Measurements from ENCODE around the gene H2AZ2.
"Not testable (repeated sequence)": the region's sequence is repeated elsewhere in the genome, so short reads cannot be mapped to it uniquely, and the experiment has no call there.

H2AZ2 gene

GRCh38 chr7:44811093-44811492 is 36.8 kb downstream of the H2AZ2 start:
- no peak for DNase-seq

DNA sequence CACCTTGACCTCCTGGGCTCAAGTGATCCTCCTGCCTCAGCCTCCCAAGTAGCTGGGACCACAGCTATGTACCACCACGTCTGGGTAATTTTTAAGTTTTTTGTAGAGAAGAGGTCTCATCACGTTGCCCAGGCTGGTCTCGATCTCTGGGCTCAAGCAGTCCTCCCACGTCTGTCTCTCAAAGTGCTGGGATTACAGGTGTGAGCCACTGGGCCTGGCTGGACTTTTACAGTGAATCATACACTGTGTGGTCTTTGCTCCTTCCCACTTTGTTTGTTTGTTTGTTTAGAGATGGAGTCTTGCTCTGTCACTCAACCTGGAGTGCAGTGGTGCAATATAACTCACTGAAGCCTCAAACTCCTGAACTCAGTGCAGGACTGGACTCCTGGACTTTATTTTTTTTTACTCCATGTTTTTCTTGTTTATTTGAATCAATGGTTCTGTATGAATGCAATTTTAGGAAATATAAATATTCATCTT is 38.9 kb downstream of the H2AZ2 start:
- DNase-seq: no peak

DNA sequence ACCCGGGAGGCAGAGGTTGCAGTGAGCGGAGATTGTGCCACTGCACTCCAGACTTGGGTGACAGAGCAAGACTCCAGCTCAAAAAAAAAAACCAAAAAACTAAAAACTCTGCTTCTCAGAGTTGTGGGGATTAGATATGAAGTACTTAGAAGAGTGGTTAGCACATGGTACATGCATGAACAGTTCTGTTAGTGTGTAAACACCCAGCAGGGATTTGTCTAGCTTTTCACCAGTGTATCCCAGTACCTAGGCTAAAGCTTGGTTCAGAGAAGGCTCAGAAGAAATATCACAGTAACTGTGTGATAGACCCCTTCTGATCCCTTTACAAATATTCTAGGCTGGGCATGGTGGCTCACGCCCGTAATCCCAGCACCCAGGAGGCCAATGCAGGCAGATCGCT is 41.9 kb downstream of the H2AZ2 start:
- DNase-seq: no peak

DNA sequence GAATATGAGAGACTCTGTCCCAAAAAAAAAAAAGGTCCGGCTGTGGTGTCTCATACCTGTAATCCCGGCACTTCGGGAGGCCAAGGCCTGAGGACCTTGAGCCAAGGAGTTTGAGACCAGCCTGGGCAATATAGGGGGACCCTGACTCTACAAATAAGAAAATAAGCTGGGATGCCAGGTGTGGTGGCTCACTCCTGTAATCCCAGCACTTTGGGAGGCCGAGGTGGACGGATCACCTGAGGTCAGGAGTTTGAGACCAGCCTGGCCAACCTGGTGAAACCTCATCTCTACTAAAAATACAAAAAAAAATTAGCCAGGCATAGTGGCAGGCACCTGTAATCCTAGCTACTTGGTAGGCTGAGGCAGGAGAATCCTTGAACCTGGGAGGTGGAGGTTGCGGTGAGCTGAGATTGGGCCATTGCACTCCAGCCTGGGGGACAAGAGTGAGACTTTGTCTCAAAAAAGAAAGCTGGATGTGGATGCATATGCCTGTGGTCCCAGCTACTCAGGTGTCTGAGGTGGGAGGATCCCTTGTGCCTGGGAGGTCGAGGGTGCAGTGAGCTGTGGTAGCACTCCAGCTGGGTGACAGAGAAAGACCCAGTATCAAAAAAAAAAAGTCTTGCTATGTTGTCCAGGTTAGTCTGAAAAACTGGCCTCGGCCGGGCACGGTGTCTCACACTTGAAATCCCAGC is 43.9 kb downstream of the H2AZ2 start:
- not testable (repeated sequence) for DNase-seq

- no peak for DNase-seq
These were observed 45.4 kb downstream of the H2AZ2 start for GRCh38 chr7:44802418-44803025.

DNA sequence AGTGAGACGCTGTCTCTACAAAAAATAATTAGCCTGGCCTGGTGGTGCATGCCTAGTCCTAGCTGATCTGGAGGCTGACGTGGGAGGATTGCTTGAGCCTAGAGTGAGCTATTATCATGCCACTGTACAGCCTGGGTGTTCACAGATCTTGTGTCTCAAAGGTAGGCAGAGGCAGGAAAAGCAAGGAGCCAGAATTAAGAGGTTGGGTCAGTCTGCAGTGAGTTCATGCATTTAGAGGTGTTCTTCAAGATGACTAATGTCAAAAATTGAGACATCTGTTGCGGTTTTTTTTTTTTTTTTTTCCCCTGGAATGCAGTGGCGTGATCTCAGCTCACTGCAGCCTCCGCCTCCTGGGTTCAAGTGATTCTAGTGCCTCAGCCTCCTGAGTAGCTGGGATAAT is 46.0 kb downstream of the H2AZ2 start:
- no peak for DNase-seq

DNA sequence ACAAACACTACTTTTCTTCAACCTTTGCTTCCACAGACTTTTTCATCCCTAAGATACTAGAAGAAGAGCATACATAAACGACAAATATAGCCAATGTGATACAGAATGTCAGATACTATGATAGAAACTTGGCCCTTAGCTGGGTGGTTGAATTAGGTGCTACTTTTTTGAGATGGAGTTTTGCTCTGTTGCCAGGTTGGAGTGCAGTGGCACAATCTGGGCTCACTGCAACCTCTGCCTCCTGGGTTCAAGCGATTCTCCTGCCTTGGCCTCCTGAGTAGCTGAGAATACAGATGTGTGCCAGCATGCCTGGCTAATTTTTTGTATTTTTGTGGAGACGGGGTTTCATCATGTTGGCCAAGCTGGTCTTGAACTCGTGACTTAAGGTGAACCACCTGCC is 47.9 kb downstream of the H2AZ2 start:
- DNase-seq: no peak

- DNase-seq: peak in 1 of 2 donors; percentile 42
These were observed 49.1 kb downstream of the H2AZ2 start for GRCh38 chr7:44798649-44799305.

GRCh38 chr7:44797329-44798258 is 50.3 kb downstream of the H2AZ2 start:
- peak; percentile 89 to 91 for DNase-seq

DNA sequence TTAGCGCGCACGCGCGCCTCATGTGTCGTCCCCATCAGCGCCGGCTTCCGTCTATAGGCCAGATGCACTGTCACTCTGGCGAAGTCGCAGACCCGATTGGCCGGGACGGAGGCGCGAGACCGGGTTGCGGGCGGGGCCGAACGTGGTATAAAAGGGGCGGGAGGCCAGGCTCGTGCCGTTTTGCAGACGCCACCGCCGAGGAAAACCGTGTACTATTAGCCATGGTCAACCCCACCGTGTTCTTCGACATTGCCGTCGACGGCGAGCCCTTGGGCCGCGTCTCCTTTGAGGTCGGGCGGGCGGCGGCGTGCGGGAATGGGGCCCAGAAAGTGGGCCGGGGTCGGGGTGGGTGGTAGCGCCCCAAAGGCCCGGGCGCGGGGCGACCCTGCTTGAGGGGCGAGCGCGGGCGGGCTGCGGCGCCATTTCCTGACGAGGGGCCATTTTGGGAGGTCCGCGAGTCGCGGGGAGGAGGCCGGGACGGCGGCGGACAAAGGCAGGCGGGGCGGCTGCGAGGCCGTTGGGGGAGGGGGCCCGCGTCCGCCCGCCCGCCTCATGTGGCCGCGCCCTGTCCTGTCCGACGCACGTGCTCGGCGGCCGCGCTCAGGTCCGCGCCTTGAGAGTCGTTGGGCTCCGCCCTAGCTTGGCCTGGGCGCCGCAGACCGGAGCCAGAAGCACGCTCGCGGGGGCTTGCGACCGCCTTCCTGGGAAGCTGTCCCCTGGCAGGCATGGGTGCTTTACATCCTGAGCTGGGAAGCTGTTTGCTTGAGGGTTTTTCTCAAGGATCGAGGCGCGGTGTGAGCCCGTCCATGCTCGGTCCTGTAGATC is 51.2 kb downstream of the H2AZ2 start, which contains the start of gene PPIA:
Gene PPIA (plus strand): TSS at position 178 of the 825 bp plus-strand sequence. CDS start 44 bp downstream, at position 222.
- DNase-seq: peak; percentile 98 to 99

GRCh38 chr7:44796034-44796503 is 51.8 kb downstream of the H2AZ2 start:
- DNase-seq: no peak

DNA sequence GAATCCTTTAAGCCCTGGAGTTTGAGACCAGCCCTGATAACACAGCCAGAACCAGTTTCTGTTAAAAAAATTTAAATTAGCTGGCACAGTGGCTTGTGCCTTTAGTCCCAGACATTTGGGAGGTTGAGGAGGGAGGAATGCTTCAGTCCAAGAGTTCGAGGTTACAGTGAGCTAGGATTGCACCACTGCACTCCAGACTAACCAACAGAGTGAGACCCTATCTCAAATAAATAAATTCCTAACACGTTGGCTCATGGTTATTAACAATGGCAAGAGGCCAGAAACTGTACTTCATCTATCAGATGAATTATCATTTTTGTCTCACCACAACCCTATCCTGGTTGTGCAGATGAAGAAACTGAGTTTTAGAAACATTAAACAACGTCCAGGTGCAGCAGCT is 53.6 kb downstream of the H2AZ2 start:
- DNase-seq: no peak

- no peak for DNase-seq
These were observed 54.0 kb downstream of the H2AZ2 start for GRCh38 chr7:44793919-44794318.

- no peak for DNase-seq
These were observed 56.3 kb downstream of the H2AZ2 start for GRCh38 chr7:44791278-44792219.

- no peak for DNase-seq
These were observed 57.9 kb downstream of the H2AZ2 start for GRCh38 chr7:44789990-44790389.

- DNase-seq: no peak
These were observed 60.1 kb downstream of the H2AZ2 start for GRCh38 chr7:44787762-44788161.

DNA sequence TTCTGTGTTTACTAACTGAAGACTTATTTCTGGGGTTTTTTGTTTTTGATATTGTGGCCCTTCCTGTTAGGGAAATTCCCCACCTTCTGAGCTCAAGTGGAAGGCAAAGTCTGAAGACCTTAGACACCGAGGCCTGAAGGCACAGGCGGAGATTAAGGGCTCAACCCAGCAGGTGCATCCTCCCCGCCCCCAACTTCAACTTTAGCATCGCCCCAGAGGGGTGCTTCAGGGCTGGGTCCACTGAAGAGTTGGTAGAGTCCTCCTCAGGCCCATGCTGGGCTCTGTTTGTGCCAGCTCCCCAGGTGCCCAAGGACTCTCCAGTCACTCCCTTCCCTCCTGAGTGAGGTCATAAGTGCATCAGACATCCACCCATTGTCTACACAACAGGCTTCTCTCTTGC is 60.8 kb downstream of the H2AZ2 start:
- DNase-seq: peak in 1 of 2 donors; percentile 30

DNA sequence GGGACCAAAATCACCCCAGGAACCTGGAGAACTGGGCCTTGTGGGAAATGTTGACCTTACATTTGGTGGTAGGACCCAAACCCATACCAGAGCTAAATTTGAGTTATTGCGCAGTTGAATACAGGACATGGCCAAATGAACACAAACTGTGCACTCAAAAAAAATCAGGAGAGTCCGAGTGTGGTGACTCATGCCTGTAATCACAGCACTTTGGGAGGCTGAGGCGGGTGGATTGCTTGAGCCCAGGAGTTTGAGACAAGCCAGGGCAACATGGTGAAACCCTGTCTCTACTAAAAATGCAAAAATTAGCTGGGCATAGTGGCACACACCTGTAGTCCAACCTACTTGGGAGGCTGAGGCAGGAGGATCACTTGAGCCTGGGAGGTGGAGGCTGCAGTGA is 62.7 kb downstream of the H2AZ2 start:
- not testable (repeated sequence) for DNase-seq

DNA sequence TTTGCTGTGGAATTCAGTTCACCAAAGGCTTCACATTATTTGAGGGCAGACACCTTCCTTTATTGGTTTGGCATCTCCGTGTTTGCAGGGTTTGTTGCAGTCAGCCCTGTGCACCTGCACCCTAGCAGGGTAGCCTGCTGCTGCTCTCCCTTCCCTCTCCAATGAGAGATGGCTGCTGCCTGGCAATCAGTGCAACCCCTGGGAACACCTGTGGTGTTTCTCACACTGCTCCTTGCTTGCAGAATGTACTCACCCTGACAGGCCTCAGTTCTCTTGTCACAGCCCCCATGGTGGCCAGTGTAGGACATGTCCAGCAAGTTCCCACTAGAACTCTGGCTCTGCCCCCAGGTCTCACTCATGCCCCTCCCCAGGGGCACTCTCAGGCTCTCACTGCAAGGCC is 63.5 kb downstream of the H2AZ2 start:
- DNase-seq: no peak

DNA sequence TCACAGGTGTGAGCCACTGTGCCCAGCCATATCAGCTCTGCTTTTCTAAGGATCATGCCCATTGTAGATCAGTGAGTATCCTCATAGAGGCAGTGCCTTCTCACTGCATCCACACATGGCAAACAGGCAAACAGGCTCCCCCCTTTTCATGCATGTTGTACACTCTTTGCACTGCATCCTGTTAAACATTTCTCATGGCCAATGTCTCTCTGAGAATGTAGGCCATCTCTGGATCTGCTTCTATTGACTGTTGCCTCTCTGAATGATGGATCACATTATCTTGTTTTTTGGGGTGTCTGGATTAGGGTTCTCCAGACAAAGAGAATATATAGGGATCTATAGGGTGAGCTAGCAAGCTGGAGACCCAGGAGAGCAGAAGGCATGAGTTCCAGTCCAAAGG is 64.5 kb downstream of the H2AZ2 start:
- DNase-seq: no peak

- DNase-seq: no peak
These were observed 65.4 kb downstream of the H2AZ2 start for GRCh38 chr7:44782460-44782859.

All from CD4-positive, alpha-beta T cell treated with Interleukin-4 for 1 hour (primary cell).